GM23248 (cell line): ENCODE results near the gene GPSM1. TPM values are rescaled to one million over a fixed set of nuclear protein-coding genes. Genes with fewer than 3 reads are reported as not detected.

Experiments used
- DNase-seq: peaks from one replicate; pipeline ENCODE4 v3.0.0-alpha.2; 2015
- H2AFZ ChIP-seq: fragments of 200-600 bp; sonication (generic); 2 replicates; pipeline ENCODE4 v1.6.1; 2016; ENCODE audit warnings: antibody characterized with exemption
- H3F3A ChIP-seq: fragments of 200-600 bp; sonication (generic); 2 replicates; pipeline ENCODE4 v1.6.1; 2016; ENCODE audit warnings: mild to moderate bottlenecking, antibody characterized with exemption, mixed run types; ENCODE audit not compliant: insufficient read depth
- H3K27ac ChIP-seq: fragments of 200-600 bp; sonication (generic); 2 replicates; pipeline ENCODE4 v1.5.1; 2016; ENCODE audit warnings: mild to moderate bottlenecking
- H3K27me3 ChIP-seq: fragments of 200-600 bp; sonication (generic); replicated peaks from 2 replicates; pipeline ENCODE4 v1.6.1; 2016; ENCODE audit warnings: mild to moderate bottlenecking; ENCODE audit not compliant: insufficient read depth
- H3K36me3 ChIP-seq: fragments of 200-600 bp; sonication (generic); 2 replicates; pipeline ENCODE4 v1.6.1; 2016; ENCODE audit warnings: low read depth, mild to moderate bottlenecking
- H3K4me1 ChIP-seq: fragments of 200-600 bp; sonication (generic); 2 replicates; pipeline ENCODE4 v1.6.1; 2016; ENCODE audit warnings: mild to moderate bottlenecking; ENCODE audit not compliant: insufficient read depth
- H3K4me2 ChIP-seq: fragments of 200-600 bp; sonication (generic); one replicate; pipeline ENCODE4 v1.6.1; 2016; ENCODE audit warnings: mild to moderate bottlenecking; ENCODE audit not compliant: unreplicated experiment
- H3K4me3 ChIP-seq: fragments of 200-600 bp; sonication (generic); 2 replicates; pipeline ENCODE4 v1.5.1; 2016; ENCODE audit warnings: mild to moderate bottlenecking
- H3K79me2 ChIP-seq: fragments of 200-600 bp; sonication (generic); 2 replicates; pipeline ENCODE4 v1.6.1; 2016; ENCODE audit warnings: mild to moderate bottlenecking; ENCODE audit not compliant: insufficient read depth
- H3K9ac ChIP-seq: fragments of 200-600 bp; sonication (generic); 2 replicates; pipeline ENCODE4 v1.6.1; 2016; ENCODE audit warnings: mild to moderate bottlenecking
- H3K9me2 ChIP-seq: fragments of 200-600 bp; sonication (generic); 2 replicates; pipeline ENCODE4 v1.6.1; 2016; ENCODE audit warnings: mixed run types, mild to moderate bottlenecking, moderate library complexity; ENCODE audit not compliant: insufficient read depth
- H3K9me3 ChIP-seq: fragments of 200-600 bp; sonication (generic); one replicate; pipeline ENCODE4 v1.6.1; 2017; ENCODE audit warnings: low read depth
- H4K20me1 ChIP-seq: fragments of 200-600 bp; sonication (generic); 2 replicates; pipeline ENCODE4 v1.6.0; 2016; ENCODE audit not compliant: insufficient read depth
- EZH2 ChIP-seq: fragments of 200-600 bp; sonication (generic); IDR thresholded peaks from 2 replicates; pipeline ENCODE4 v1.6.1; 2018; ENCODE audit warnings: antibody characterized with exemption, mild to moderate bottlenecking; ENCODE audit not compliant: insufficient read depth, poor library complexity, severe bottlenecking
- EZH2phosphoT487 ChIP-seq: fragments of 200-600 bp; sonication (generic); IDR thresholded peaks from 2 replicates; pipeline ENCODE4 v1.6.1; 2018; ENCODE audit warnings: antibody characterized with exemption, moderate library complexity, mild to moderate bottlenecking, low read depth; ENCODE audit not compliant: insufficient read depth
- WGBS, 2 experiments: methylation state at CpG; one replicate each; pipeline ENCODE4 v1.1.6; 2015 to 2017; ENCODE audit warnings: low lambda C conversion rate in 2 of 2, low coverage in 1 of 2; ENCODE audit errors: missing lambda C conversion rate in 2 of 2; 5-methylcytosine and 5-hydroxymethylcytosine counted together
- in situ Hi-C: fragments of 300-500 bp; cut with MboI; formaldehyde crosslinking; loops from 2 replicates; pipeline ENCODE4 v1.15.0; 2020
- polyA plus RNA-seq: library from polyadenylated mRNA; unstranded; fragments of >200 nt; fragmentation: Nextera tagmentation; extraction: Ambion mirVana; gene quantifications from 2 replicates; pipeline ENCODE4 v1.2.1, GENCODE V29; 2016
- total RNA-seq: library from RNA; depleted of rRNA; stranded (reverse); fragments of >200 nt; shearing (Covaris generic); gene quantifications from 2 replicates; pipeline ENCODE4 v1.2.3, GENCODE V29; 2014

The GPSM1 gene
- total and polyA plus RNA-seq, 2 experiments from 2014 or later, result 13.7 to 57.1 TPM

GRCh38 chr9:136290508-136291000 is 36.8 kb upstream of the GPSM1 start:
- no peak for TF ChIP-seq EZH2
- TF ChIP-seq EZH2phosphoT487, result no peak
- 81 to 84% methylated on average over 19 to 31 of the region's 31 CpGs for WGBS, 2 experiments
- Histone ChIP-seq H3K9ac (no peak overlapping the region), H3K27me3 (peaks cover 19% of the 10 kb centered on the region; the same call in 1 of the 2 replicates), H3K27ac (no peak overlapping the region), H3F3A (peaks cover 4% of the 10 kb centered on the region; the same call in 1 of the 2 replicates), H3K4me2 (no peak overlapping the region), H3K9me3 (no peaks in the 10 kb centered on the region), H4K20me1 (no peaks in the 10 kb centered on the region), H3K79me2 (no peaks in the 10 kb centered on the region), H2AFZ (no peak overlapping the region), H3K36me3 (no peaks in the 10 kb centered on the region), H3K9me2 (no peaks in the 10 kb centered on the region), H3K4me3 (no peak overlapping the region), H3K4me1 (no peaks in the 10 kb centered on the region)
- DNase-seq, result no peak
- in situ Hi-C loops, result no loop called here

GRCh38 chr9:136291306-136292025 is 35.9 kb upstream of the GPSM1 start:
- no peak for TF ChIP-seq EZH2phosphoT487
- no peak for TF ChIP-seq EZH2
- DNase-seq, result no peak
- in situ Hi-C loops, result no loop called here
- H3K4me3 ChIP-seq, result no peak overlapping the region
- WGBS, 2 experiments, result 75 to 76% methylated on average over 21 to 22 of the region's 22 CpGs
- H3F3A ChIP-seq, result peaks cover 4% of the 10 kb centered on the region; the same call in 1 of the 2 replicates
- no peaks in the 10 kb centered on the region for H3K36me3 ChIP-seq
- no peaks in the 10 kb centered on the region for H4K20me1 ChIP-seq
- H3K9me2 ChIP-seq, result no peaks in the 10 kb centered on the region
- no peaks in the 10 kb centered on the region for H3K79me2 ChIP-seq
- H3K4me1 ChIP-seq, result no peaks in the 10 kb centered on the region
- no peak overlapping the region for H2AFZ ChIP-seq
- no peak overlapping the region for H3K4me2 ChIP-seq
- H3K27me3 ChIP-seq, result peaks cover 26% of the 10 kb centered on the region; the same call in 1 of the 2 replicates
- no peaks in the 10 kb centered on the region for H3K9me3 ChIP-seq
- H3K9ac ChIP-seq, result no peak overlapping the region
- no peak overlapping the region for H3K27ac ChIP-seq

- Histone ChIP-seq H3K27ac (no peak overlapping the region), H2AFZ (no peak overlapping the region), H3K4me2 (no peak overlapping the region), H3K79me2 (no peaks in the 10 kb centered on the region), H3K27me3 (peaks cover 27% of the 10 kb centered on the region; the same call in 1 of the 2 replicates), H3K9ac (no peak overlapping the region), H3F3A (peaks cover 4% of the 10 kb centered on the region; the same call in 1 of the 2 replicates), H3K9me2 (no peaks in the 10 kb centered on the region), H3K9me3 (no peaks in the 10 kb centered on the region), H3K36me3 (no peaks in the 10 kb centered on the region), H3K4me3 (no peak overlapping the region), H4K20me1 (no peaks in the 10 kb centered on the region), H3K4me1 (no peaks in the 10 kb centered on the region)
- TF ChIP-seq EZH2phosphoT487 (no peak), EZH2 (no peak)
- DNase-seq, result no peak
- 66 to 72% methylated on average over 17 to 18 of the region's 19 CpGs for WGBS, 2 experiments
- in situ Hi-C loops, result no loop called here
Observed at GRCh38 chr9:136292026-136292538, 35.3 kb upstream of the GPSM1 start.

GRCh38 chr9:136292591-136293448 is 34.5 kb upstream of the GPSM1 start:
- WGBS, 2 experiments, result 9 to 11% methylated on average over 34 of the region's 34 CpGs
- TF ChIP-seq EZH2phosphoT487 (no peak), EZH2 (no peak)
- no peak overlapping the region for H3K4me3 ChIP-seq
- no peak overlapping the region for H3K9ac ChIP-seq
- peaks cover 4% of the 10 kb centered on the region; the same call in 1 of the 2 replicates for H3F3A ChIP-seq
- H3K27ac ChIP-seq, result no peak overlapping the region
- no peaks in the 10 kb centered on the region for H3K9me2 ChIP-seq
- H2AFZ ChIP-seq, result no peak overlapping the region
- peaks cover 27% of the 10 kb centered on the region; the same call in 1 of the 2 replicates for H3K27me3 ChIP-seq
- no peaks in the 10 kb centered on the region for H3K4me1 ChIP-seq
- in situ Hi-C loops, result no loop called here
- DNase-seq, result peak; percentile 72
- H3K36me3 ChIP-seq, result no peaks in the 10 kb centered on the region
- no peaks in the 10 kb centered on the region for H3K9me3 ChIP-seq
- H3K79me2 ChIP-seq, result no peaks in the 10 kb centered on the region
- no peaks in the 10 kb centered on the region for H4K20me1 ChIP-seq
- no peak overlapping the region for H3K4me2 ChIP-seq
